Measurements from ENCODE around the gene KRT12. TPM values are rescaled to one million over a fixed set of nuclear protein-coding genes. Genes with fewer than 3 reads are reported as not detected.
A peak's percentile ranks its signal among the peaks of the same experiment; 100 is the strongest.

Gene KRT12
- total RNA-seq, 1 experiment from 2014 or later = 2.7 TPM

DNA sequence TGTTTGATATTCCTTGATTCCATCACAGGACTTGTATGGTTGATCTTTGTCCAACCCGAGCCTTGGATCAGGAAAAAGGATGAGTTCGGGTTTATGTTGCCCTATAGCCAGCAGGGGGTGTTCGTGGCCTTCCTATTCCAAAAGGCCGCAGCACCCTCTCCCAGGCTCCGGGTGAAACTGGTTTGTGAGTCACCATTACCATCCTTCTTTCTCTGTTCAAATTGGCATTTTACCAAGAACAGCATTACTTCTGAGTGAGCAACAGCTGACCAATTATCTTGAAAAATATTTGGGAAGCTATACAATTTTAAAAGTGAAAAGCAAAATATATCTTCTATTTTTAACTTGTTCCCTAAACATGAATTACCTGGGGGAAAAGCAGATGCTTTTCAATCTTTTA lies 42.3 kb upstream of the KRT12 start:
- no peaks in the 10 kb centered on the region for H3K9me3 Mint-ChIP-seq (ENCODE audit: low read depth, unreplicated experiment)
- no TSS peak for BruUV-seq (replicated peaks)
- H3K36me3 Mint-ChIP-seq (ENCODE audit: insufficient read depth, unreplicated experiment) = peaks cover 34% of the 10 kb centered on the region
- CTCF ChIA-PET = interaction anchor here (0.6 to 3.8 kb wide), 28 partner anchors 9 to 754 kb away, joined by 3 to 23 read pairs (median 4); partner anchors contain the start of genes KRT23, KRTAP1-1, KRTAP2-3 and KRTAP3-1
- no peak overlapping the region for H3K4me3 Mint-ChIP-seq (ENCODE audit: low read depth, unreplicated experiment)
- peak; percentile 98 for TF ChIP-seq CTCF (IDR thresholded peaks at IDR 0.05; ENCODE audit: unreplicated experiment)
- DNase-seq = peak; percentile 99
- intact Hi-C loops (cut with micrococcal nuclease; ENCODE audit: unreplicated experiment) = loop anchor here (1.0 to 5.0 kb wide), 6 partner anchors 52 to 758 kb away; no protein-coding TSS in a partner anchor
- peaks cover 94% of the 10 kb centered on the region for H3K4me1 Mint-ChIP-seq (ENCODE audit: low read depth, unreplicated experiment)
- peak overlapping the region; percentile 86 for H3K27ac Mint-ChIP-seq (ENCODE audit: unreplicated experiment)
- H3K27me3 Mint-ChIP-seq (ENCODE audit: unreplicated experiment) = no peaks in the 10 kb centered on the region

DNA sequence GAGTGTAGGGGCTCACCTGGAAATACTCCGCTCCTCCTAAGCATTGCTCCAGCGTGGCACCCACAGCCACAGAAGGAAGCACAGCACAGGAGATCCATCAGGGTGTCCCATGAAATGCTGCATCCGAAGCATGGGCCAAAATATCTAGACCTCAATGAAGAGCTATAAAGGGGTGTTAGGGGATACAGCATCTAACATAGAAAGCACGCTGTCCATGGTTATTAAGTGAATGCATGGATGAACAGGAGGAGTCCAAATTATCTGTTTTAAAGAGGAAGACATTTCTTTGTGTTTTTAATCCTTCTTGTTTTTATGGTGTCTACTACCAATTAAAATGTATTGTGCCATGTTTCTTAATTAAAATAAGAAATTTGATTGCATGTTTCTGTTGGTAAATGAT lies 39.6 kb upstream of the KRT12 start:
- DNase-seq = no peak
- Mint-ChIP-seq H3K4me3 (ENCODE audit: low read depth, unreplicated experiment) (no peak overlapping the region), H3K27ac (ENCODE audit: unreplicated experiment) (no peak overlapping the region), H3K9me3 (ENCODE audit: low read depth, unreplicated experiment) (no peaks in the 10 kb centered on the region), H3K27me3 (ENCODE audit: unreplicated experiment) (no peaks in the 10 kb centered on the region), H3K36me3 (ENCODE audit: insufficient read depth, unreplicated experiment) (peaks cover 35% of the 10 kb centered on the region), H3K4me1 (ENCODE audit: low read depth, unreplicated experiment) (peaks cover 94% of the 10 kb centered on the region)
- BruUV-seq (replicated peaks) = no TSS peak
- no peak for TF ChIP-seq CTCF (IDR thresholded peaks at IDR 0.05; ENCODE audit: unreplicated experiment)
- intact Hi-C loops (cut with micrococcal nuclease; ENCODE audit: unreplicated experiment) = loop anchor here (5.0 kb wide), 2 partner anchors 496 to 761 kb away; no protein-coding TSS in a partner anchor
- CTCF ChIA-PET = interaction anchor here (0.7 to 1.1 kb wide), 2 partner anchors 103 to 588 kb away, joined by 3 to 7 read pairs; no protein-coding TSS in a partner anchor

DNA sequence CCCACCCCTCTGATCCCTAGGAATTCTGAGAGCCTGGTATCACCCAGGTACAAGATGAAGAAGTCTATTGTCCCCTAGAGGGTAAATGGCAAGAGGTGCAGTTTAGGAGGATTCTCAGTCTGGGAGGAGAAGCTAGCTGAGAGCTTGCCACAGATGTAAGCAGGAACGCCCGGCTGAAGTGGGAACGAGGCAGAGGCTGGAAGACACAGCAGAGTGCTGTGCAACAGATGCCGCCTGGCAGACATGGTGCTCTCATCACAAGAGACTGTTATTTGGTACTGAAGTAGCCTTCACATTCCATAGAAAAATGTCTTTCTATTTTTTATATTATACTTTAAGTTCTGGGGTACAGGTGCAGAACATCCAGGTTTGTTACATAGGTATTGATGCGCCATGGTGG lies 38.3 kb upstream of the KRT12 start:
- Mint-ChIP-seq H3K27ac (ENCODE audit: unreplicated experiment) (peak overlapping the region; percentile 92), H3K4me3 (ENCODE audit: low read depth, unreplicated experiment) (no peak overlapping the region), H3K9me3 (ENCODE audit: low read depth, unreplicated experiment) (no peaks in the 10 kb centered on the region), H3K4me1 (ENCODE audit: low read depth, unreplicated experiment) (peaks cover 94% of the 10 kb centered on the region), H3K36me3 (ENCODE audit: insufficient read depth, unreplicated experiment) (peaks cover 45% of the 10 kb centered on the region), H3K27me3 (ENCODE audit: unreplicated experiment) (no peaks in the 10 kb centered on the region)
- DNase-seq = no peak
- no TSS peak for BruUV-seq (replicated peaks)
- TF ChIP-seq CTCF (IDR thresholded peaks at IDR 0.05; ENCODE audit: unreplicated experiment) = no peak
- CTCF ChIA-PET = interaction anchor here (0.6 kb wide), 1 partner anchor 27 kb away, joined by 5 read pairs; no protein-coding TSS in a partner anchor
- intact Hi-C loops (cut with micrococcal nuclease; ENCODE audit: unreplicated experiment) = loop anchor here (5.0 kb wide), 2 partner anchors 497 to 762 kb away; no protein-coding TSS in a partner anchor

- H3K27ac Mint-ChIP-seq (ENCODE audit: unreplicated experiment) = peak overlapping the region; percentile 92
- H3K27me3 Mint-ChIP-seq (ENCODE audit: unreplicated experiment) = no peaks in the 10 kb centered on the region
- CTCF ChIA-PET = interaction anchor here (0.6 to 4.6 kb wide), 17 partner anchors 9 to 923 kb away, joined by 3 to 68 read pairs (median 5); partner anchors contain the start of genes KRTAP2-3 and PSMD3
- no peaks in the 10 kb centered on the region for H3K9me3 Mint-ChIP-seq (ENCODE audit: low read depth, unreplicated experiment)
- no peak for TF ChIP-seq CTCF (IDR thresholded peaks at IDR 0.05; ENCODE audit: unreplicated experiment)
- peaks cover 39% of the 10 kb centered on the region for H3K36me3 Mint-ChIP-seq (ENCODE audit: insufficient read depth, unreplicated experiment)
- peaks cover 85% of the 10 kb centered on the region for H3K4me1 Mint-ChIP-seq (ENCODE audit: low read depth, unreplicated experiment)
- H3K4me3 Mint-ChIP-seq (ENCODE audit: low read depth, unreplicated experiment) = peak overlapping the region; percentile 51
- no TSS peak for BruUV-seq (replicated peaks)
- intact Hi-C loops (cut with micrococcal nuclease; ENCODE audit: unreplicated experiment) = loop anchor here (1.0 to 2.0 kb wide), 3 partner anchors 12 to 288 kb away; no protein-coding TSS in a partner anchor
- DNase-seq = peak; percentile 82
Observed at GRCh38 chr17:40903129-40903847, 36.3 kb upstream of the KRT12 start.

Measured in Calu3 (cell line).